ENCODE measurements around the gene MYO5B. TPM values are rescaled to one million over a fixed set of nuclear protein-coding genes. Genes with fewer than 3 reads are reported as not detected.

Gene MYO5B
- polyA plus RNA-seq, 1 donor from 2014 or later, result 0.42 TPM

DNA sequence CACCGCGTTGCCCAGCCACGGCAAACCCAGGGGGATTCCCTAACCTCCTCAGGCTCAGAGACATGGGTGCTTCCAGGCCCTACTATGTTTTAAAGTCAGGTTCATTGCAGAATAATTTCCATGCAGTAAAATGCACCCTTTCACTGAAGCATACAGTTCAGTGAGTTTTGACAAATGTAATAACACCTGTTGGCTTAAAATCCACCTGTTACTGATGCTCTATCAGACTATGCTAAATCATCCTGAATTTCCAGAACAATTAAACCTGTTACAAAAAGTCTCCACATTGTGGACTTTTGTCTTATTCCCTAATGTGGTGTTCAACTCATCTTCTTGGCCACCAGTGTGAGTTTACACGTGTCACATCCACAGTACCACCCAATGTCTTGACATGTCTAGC lies 234.6 kb downstream of the MYO5B start:
- Histone ChIP-seq H3K9ac (ENCODE audit: low read length) (no peak overlapping the region), H3K27me3 (ENCODE audit: insufficient read depth, low read depth, low read length) (no peaks in the 10 kb centered on the region), H3K27ac (ENCODE audit: low read length) (no peak overlapping the region), H3K79me2 (replicated peaks; ENCODE audit: insufficient read depth, low read length) (no peaks in the 10 kb centered on the region), H3K9me3 (ENCODE audit: low read length) (no peaks in the 10 kb centered on the region), H4K20me1 (ENCODE audit: insufficient read depth) (no peaks in the 10 kb centered on the region), H3K36me3 (ENCODE audit: insufficient read depth, low read length) (no peaks in the 10 kb centered on the region), H3K4me2 (ENCODE audit: low read length) (no peak overlapping the region), H2AFZ (ENCODE audit: low read depth, low read length) (no peak overlapping the region), H3F3A (ENCODE audit: insufficient read depth, low read length, poor library complexity, severe bottlenecking) (no peaks in the 10 kb centered on the region), H3K9me2 (ENCODE audit: insufficient read depth, low read length) (no peaks in the 10 kb centered on the region), H3K4me3 (ENCODE audit: low read length) (no peak overlapping the region)
- TF ChIP-seq POLR2AphosphoS5 (IDR thresholded peaks at IDR 0.05), result no peak
- TF ChIP-seq EP300 (conservative IDR thresholded peaks at IDR 0.05; ENCODE audit: poor library complexity, severe bottlenecking), result no peak
- TF ChIP-seq, protein P1, sequence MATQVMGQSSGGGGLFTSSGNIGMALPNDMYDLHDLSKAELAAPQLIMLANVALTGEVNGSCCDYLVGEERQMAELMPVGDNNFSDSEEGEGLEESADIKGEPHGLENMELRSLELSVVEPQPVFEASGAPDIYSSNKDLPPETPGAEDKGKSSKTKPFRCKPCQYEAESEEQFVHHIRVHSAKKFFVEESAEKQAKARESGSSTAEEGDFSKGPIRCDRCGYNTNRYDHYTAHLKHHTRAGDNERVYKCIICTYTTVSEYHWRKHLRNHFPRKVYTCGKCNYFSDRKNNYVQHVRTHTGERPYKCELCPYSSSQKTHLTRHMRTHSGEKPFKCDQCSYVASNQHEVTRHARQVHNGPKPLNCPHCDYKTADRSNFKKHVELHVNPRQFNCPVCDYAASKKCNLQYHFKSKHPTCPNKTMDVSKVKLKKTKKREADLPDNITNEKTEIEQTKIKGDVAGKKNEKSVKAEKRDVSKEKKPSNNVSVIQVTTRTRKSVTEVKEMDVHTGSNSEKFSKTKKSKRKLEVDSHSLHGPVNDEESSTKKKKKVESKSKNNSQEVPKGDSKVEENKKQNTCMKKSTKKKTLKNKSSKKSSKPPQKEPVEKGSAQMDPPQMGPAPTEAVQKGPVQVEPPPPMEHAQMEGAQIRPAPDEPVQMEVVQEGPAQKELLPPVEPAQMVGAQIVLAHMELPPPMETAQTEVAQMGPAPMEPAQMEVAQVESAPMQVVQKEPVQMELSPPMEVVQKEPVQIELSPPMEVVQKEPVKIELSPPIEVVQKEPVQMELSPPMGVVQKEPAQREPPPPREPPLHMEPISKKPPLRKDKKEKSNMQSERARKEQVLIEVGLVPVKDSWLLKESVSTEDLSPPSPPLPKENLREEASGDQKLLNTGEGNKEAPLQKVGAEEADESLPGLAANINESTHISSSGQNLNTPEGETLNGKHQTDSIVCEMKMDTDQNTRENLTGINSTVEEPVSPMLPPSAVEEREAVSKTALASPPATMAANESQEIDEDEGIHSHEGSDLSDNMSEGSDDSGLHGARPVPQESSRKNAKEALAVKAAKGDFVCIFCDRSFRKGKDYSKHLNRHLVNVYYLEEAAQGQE (IDR thresholded peaks at IDR 0.05; ENCODE audit: borderline replicate concordance), result no peak
- no peak for TF ChIP-seq TAF1 (IDR thresholded peaks at IDR 0.05; ENCODE audit: low read depth)
- no peak for TF ChIP-seq MXI1 (conservative IDR thresholded peaks at IDR 0.05; ENCODE audit: poor library complexity, severe bottlenecking)
- TF ChIP-seq SMC3 (conservative IDR thresholded peaks at IDR 0.05; ENCODE audit: poor library complexity), result no peak
- no peak for TF ChIP-seq RAD21 (conservative IDR thresholded peaks at IDR 0.05)
- no peak for TF ChIP-seq EZH2 (IDR thresholded peaks at IDR 0.05; ENCODE audit: borderline replicate concordance, insufficient read depth, low read length, poor library complexity, severe bottlenecking)
- TF ChIP-seq, protein P2, sequence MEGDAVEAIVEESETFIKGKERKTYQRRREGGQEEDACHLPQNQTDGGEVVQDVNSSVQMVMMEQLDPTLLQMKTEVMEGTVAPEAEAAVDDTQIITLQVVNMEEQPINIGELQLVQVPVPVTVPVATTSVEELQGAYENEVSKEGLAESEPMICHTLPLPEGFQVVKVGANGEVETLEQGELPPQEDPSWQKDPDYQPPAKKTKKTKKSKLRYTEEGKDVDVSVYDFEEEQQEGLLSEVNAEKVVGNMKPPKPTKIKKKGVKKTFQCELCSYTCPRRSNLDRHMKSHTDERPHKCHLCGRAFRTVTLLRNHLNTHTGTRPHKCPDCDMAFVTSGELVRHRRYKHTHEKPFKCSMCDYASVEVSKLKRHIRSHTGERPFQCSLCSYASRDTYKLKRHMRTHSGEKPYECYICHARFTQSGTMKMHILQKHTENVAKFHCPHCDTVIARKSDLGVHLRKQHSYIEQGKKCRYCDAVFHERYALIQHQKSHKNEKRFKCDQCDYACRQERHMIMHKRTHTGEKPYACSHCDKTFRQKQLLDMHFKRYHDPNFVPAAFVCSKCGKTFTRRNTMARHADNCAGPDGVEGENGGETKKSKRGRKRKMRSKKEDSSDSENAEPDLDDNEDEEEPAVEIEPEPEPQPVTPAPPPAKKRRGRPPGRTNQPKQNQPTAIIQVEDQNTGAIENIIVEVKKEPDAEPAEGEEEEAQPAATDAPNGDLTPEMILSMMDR (IDR thresholded peaks at IDR 0.05; ENCODE audit: poor library complexity, severe bottlenecking), result no peak

DNA sequence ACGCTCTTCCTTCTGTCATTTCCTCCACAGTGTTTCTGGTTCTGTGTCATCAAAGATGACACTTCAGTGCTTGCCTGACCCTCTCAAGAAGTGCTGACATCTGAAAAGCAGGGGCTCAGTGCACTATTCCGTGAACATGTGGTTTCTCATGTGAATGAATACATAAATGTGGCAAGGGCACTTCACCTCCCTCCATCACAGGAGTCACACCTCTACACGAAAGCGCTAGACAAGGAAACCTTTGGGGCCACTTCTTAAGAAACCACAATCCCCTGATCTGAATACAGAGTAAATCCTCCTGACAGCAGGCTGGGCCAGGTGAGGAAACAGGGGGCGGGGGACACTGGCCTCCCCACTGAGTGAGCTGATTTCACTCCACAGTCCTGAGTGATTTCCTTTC lies 235.8 kb downstream of the MYO5B start:
- Histone ChIP-seq H3K36me3 (ENCODE audit: insufficient read depth, low read length) (no peaks in the 10 kb centered on the region), H3F3A (ENCODE audit: insufficient read depth, low read length, poor library complexity, severe bottlenecking) (no peaks in the 10 kb centered on the region), H3K4me2 (ENCODE audit: low read length) (no peak overlapping the region), H3K27me3 (ENCODE audit: insufficient read depth, low read depth, low read length) (no peaks in the 10 kb centered on the region), H2AFZ (ENCODE audit: low read depth, low read length) (no peak overlapping the region), H3K9me3 (ENCODE audit: low read length) (no peaks in the 10 kb centered on the region), H3K27ac (ENCODE audit: low read length) (no peak overlapping the region), H3K79me2 (replicated peaks; ENCODE audit: insufficient read depth, low read length) (no peaks in the 10 kb centered on the region), H4K20me1 (ENCODE audit: insufficient read depth) (no peaks in the 10 kb centered on the region), H3K9me2 (ENCODE audit: insufficient read depth, low read length) (no peaks in the 10 kb centered on the region), H3K4me3 (ENCODE audit: low read length) (no peak overlapping the region), H3K9ac (ENCODE audit: low read length) (no peak overlapping the region)
- TF ChIP-seq, protein P1 (IDR thresholded peaks at IDR 0.05; ENCODE audit: borderline replicate concordance), result no peak
- TF ChIP-seq MXI1 (conservative IDR thresholded peaks at IDR 0.05; ENCODE audit: poor library complexity, severe bottlenecking) (no peak), SMC3 (conservative IDR thresholded peaks at IDR 0.05; ENCODE audit: poor library complexity) (no peak), EZH2 (IDR thresholded peaks at IDR 0.05; ENCODE audit: borderline replicate concordance, insufficient read depth, low read length, poor library complexity, severe bottlenecking) (no peak), TAF1 (IDR thresholded peaks at IDR 0.05; ENCODE audit: low read depth) (no peak), EP300 (conservative IDR thresholded peaks at IDR 0.05; ENCODE audit: poor library complexity, severe bottlenecking) (no peak), POLR2AphosphoS5 (IDR thresholded peaks at IDR 0.05) (no peak), RAD21 (conservative IDR thresholded peaks at IDR 0.05) (no peak)
- TF ChIP-seq, protein P2 (IDR thresholded peaks at IDR 0.05; ENCODE audit: poor library complexity, severe bottlenecking), result no peak
